GM19397 (cell line): Measurements from ENCODE around the gene TMEM114.

Source experiments
- ATAC-seq: cut with Tn5 transposase; IDR thresholded peaks from one replicate; pipeline ENCODE4 v1.9.1; 2021; ENCODE audit warnings: mild to moderate bottlenecking, moderate library complexity; ENCODE audit not compliant: unreplicated experiment

TMEM114 gene

DNA sequence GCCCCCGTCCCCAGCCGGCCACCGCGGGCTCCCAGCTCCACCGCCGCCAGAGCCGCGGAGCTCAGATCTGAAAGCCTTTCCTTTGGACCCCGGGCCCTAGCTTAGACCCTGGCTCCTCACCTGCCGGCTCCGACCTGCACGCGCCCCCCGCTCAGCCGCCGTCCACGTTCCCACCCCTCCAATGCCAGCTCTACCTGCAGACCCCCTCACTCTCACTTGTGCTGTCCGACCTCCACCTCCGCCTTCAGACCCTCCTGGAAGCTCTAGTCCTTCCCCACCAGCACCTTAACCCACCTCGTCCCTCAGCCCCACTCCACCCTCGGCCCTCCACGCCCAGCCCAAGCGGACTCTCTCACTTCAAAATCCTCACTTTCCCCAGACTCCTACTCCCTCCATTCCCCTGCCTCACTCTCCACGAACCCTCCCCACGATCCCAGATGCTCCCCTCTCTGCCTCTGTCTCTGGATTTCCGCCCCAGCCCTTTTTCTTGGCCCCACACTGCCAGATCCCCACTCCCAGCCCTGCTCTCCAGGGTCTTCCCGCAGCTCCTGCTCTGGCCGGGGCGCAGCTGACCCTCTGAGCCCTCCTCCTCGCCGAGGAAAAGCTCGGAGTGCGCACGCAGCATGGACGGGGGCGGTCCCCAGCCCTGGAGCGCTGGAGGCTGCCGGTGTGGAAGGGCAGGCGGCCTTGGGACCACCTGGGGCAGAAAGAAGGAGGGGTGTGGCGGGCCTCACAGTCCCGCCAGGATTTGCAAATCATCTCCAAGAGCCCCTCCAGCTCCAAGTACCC is at the start of gene TMEM114:
TSS of gene TMEM114 (minus strand) at position 612 of the 789 bp plus-strand sequence. CDS start 673 bp downstream, outside the sequence.
- no peak for ATAC-seq

DNA sequence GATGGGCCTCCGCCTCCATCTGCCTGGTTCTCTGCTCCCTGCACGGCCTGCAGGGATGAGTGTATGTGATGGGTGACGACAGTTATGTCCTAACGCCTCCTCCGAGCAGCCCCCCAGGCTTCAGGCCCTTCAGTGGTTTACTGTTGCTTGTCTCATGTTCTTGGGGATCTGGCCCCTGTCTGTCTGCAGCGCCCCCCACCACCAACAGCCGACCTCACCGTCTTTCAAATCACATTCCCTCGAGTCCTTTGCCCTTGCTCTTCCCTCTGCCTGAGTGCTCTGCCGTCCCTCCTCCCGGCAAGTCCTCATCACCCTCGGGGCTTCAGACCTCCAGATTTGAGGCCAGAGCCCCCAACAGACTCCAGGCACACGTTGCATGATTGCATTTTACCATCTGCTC is 49.4 kb upstream of the TMEM114 start:
- no peak for ATAC-seq

DNA sequence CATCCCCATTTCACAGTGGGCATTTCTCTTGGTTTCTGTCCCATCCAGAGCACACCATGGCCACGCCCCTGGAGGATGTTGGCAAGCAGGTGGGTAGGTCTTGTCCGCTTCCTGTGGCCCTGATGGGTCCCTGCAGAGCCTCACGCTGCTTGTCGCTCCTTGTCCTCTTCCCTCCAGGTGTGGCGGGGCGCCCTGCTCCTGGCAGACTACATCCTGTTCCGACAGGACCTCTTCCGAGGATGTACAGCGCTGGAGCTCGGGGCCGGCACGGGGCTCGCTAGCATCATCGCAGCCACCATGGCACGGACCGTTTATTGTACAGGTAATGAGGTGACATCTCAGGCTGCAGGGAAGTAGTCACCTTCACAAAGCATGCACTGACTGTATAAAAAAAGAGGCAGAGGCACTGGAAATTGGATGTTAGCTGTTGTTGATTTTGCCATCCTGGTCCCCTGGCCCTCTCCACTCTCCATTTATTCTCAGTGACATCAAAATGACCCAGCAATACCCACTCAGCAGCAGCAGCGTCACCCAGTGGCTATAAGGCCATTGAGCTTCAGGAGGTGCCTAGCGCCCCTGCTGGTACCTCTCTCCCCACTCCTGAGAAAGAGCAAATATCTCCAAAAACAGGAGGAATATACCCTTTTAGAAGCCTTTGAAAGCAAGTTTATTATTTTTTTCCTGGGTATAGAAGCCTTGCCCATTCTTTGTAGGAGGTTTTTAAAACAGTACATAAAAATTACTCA is 44.9 kb upstream of the TMEM114 start:
- ATAC-seq = no peak

DNA sequence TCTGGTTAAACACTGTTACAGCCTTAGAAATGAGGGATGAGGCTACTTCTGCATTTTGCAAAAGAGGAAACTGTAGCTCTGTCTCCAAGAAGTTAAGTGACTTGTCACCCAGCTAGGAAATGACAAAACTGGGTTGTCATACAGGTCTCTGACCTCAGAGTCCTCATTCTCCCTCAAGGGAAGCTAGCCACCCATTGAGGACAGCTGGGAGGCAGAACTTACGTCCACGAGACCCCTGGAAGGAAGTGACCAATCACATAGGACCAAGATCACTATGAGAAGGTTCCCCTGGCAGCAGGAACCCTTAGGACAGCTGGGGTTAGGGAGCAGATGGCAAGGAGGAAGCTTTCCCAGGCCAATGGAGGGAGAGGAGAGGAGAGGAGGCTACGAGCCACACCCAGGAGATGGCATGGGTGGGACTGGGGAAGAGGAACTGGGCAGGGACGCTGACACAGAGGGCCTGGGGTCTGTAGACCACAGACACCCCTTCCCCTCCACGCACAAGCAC is 42.4 kb upstream of the TMEM114 start:
- no peak for ATAC-seq

DNA sequence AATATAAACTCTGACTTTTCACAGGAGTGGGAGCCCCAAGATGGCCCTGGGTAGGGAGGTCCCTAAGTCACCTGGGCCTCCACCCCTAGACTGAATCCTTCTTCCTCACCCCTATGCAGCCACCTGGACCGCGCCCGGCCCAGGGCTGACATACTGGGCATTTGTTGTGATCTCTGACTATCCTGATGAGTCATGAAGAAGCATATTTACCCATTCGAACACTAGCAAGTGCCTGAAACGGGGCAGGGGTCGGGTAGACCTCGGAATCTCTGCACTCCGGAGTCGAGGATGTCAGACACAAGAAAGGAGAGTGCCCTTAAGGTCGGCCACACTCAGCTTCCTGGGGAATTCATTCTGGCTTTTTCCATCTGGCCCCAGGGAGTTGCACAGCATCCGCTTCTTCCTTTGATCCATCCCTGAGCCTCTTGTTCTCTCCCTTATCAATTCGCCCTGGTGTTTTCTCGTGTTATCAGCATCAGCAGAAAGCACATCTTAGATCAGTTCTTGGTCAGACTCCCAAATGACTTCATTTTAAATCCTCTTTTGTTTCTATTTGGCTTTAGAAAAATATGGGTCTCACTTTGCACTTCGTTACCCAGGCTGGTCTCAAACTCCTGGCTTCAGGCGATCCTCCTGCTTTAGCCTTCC is 41.6 kb upstream of the TMEM114 start:
- ATAC-seq = no peak

DNA sequence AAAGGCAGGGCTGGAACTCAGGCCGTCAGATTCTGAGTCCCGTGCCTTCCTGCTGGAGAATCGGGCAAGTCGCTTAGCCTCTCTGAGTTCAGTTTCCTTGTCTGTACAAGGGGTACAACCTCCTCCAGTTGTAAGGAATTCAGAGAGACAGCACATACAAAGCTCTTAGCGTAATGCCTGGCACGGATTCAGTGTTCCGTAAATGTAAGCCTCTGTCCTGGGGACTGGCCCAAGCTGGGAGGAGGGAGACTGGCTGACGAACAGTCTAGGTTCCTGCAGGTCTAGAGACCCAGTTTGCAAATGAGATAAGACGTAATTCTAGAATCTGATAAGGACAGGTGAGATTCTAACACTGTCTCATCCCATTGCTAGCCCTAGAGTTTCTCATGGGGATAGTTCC is 41.1 kb upstream of the TMEM114 start:
- ATAC-seq = no peak

DNA sequence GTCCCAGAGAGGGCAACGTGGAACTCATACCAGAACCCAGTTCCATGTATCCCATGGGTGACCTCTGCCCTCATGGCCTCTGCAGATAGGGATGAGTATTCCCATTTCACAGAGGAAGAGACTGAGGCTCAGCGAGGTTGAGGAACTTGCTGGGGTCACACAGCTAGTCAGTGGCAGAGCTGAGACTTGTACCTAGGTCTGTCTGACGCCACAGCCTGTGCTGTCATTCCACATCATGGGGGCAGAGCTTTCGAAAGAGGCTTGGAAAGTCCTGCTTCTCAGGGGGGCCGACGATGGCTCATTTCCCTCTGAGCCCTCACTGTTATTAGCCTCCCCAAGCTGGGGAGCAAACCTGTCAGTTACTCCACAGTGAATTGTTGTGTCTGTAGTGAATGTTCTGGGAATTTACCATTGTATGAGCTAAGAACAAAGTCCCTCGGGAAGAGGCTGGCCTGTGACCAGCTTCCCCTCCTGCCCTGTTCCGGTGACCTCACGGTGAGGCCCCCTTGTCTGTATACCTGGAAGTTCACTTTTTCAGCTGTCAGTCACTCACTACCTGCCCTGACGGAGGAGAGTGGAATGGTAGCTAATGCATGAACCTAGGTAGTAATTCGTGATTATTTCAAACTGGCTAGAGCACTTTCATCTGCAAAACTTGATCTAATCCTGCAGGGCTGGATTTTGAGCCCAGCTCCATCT is 40.1 kb upstream of the TMEM114 start:
- ATAC-seq = no peak

DNA sequence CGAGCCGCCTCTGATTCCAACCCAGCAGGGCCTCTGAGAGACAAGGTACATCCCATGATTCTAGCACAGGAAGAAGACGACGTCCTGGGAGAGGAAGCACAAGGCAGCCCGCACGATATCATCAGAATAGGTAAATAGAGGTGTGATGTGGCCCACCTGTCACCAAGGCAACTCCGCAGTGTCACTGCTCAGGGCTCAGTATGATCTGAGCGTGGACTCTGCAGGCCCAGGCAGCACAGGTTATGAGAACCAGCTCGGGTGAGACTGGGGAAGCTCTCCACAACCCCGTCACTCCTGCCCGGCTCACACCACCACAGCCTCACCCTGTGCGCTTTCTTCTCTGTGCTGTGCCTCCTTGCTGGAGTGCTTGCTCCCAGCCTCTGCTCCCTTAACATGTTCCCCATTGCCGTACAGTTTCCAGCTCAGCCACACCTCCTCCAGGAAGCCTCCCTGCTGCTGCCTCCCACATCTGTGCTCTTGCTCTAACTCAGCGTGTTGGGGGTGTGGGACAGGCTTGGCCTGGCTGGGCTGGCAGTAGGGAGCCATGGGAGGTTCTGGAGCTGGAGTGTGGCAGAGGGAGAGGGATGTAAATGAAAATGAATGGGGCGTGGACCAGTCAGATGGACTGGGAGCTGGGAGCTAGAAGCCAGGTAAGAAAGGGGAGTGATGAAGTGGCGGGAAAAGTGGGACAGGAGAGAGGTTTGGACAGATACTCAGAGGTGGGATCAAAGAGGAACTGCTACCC is 38.8 kb upstream of the TMEM114 start:
- no peak for ATAC-seq

DNA sequence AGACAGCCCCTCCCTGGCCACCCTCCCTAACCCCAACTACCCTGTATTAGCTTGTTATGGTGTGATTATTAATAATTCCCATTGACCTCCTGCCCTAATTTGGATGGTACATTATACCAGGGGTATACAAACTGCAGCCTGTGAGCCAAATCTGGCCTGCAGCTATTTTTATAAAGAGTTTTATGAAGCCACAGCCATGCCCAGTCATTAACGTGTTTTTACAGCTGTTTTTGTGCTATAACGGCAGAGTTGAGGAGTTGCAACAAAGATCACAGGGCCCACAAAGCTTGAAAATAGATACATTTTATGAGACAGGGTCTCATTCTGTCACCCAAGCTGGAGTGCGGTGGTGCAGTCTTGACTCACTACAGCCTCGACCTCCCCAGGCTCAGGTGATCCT is 37.1 kb upstream of the TMEM114 start:
- no peak for ATAC-seq

DNA sequence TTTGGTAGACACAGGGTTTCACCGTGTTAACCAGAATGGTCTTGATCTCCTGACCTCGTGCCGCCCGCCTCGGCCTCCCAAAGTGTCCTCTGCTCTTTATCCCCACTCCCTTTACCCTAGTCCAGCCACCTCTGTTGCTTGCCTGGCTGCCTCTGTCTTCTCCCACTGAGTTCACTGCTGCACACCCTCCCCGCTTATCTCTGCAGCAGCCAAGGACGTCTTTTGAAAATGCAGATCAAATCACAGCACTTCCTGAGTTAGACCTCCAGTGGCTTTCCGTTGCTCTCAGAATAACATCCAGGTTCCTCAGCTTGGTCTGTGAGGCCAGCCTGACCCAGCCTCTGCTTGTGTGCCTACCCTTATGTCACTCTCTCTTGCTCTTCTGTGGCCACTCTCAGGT is 36.6 kb upstream of the TMEM114 start:
- ATAC-seq = no peak

DNA sequence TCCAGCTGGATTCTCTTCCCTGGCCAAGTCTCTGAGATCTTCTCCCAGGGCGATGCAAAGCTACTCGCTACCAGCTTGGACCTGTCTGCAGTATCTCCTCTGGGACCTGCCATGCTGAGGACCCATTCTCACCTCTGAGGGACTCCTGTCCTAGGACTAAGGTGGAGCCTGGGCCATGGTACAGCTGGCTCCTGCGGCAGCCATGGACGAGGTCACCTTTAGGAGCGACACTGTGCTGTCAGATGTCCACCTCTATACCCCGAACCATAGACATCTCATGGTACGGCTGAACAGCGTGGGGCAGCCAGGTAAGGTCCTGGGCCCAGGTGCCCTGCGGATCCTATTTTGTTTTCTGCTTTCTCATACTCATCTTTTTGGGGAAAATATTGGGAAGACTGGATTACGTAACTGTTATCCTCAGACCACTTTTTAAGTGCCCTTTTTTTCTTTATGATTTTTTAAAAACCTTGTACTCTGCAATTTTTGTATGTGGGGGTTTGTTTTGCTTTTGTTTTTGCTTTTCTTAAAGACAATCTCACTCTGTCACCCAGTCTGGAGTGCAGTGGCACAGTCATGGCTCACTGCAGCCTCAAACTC is 35.3 kb upstream of the TMEM114 start:
- ATAC-seq = no peak

DNA sequence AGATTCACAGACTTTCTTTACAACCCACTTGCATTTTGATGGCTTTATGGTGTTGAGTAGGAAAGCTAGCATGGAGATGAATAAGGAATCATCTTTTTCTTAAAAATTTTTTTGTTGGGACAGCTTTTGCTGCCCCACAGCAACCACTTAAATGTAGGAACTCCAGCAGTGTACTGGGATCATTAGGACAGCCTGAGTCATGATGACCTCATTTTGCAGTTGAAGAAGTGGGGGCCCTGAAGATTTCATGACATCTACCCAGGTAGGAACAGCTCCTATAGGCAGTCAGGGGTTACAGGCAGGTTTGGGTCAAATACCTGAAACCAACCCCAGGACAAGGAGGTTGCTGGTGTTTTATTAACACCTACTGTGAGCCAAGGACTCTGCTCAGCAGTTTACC is 33.3 kb upstream of the TMEM114 start:
- no peak for ATAC-seq

DNA sequence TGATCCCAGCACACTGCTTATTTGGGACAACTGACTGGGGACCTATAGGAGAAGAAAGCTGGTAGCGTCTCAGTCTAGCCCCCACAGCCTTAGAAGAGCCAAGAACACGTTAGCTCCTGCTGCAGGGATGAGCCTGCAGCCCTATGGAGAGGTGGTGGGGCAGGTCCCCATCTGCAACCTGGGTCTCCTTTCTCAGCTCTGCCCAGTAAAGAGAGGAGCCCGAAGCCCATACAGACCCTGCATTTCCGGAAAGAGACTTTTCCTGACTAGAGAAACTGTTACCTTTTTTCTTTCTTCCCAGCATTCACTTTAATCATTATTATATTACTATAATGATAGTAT is 32.0 kb upstream of the TMEM114 start:
- no peak for ATAC-seq

DNA sequence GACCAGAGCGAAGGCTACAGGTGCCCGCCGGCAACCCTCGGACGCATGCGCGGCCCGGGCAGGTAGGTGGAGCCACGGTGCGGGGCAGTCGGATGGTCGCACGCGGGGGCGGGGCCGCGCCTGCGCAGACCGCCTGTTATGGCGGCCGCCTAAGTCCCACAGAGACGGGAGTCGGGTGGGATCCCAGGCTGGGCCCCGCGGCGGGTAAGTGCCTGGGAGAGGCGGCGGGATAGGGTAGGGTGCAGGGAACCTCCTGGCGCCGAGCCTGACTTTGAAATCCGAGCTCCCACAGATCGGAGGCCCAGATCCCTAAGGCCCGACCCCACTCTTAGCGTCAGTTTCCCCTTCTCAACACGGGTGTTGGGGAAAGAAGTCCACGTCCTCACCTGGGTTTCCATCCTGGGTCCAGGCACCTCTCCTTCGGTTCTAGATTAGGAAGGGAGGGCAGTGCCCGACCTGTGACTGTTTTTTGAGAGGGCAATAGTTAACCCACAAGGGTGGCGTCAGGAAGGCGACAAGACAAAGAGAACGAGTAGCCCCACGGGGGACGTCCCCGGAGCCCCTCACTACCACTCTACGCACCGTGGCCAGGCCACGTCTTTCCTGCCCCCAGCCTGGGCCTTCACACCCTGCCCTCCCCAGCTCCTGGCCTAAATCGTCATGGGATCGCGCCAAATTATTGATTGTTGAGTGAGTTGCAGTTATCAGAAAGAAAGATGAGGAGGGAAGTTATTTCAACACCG is 31.4 kb upstream of the TMEM114 start, which contains the start of gene METTL22:
TSS of gene METTL22 (plus strand) at position 127 of the 743 bp plus-strand sequence. CDS start 3,968 bp downstream, outside the sequence.
- ATAC-seq = peak; percentile 95

DNA sequence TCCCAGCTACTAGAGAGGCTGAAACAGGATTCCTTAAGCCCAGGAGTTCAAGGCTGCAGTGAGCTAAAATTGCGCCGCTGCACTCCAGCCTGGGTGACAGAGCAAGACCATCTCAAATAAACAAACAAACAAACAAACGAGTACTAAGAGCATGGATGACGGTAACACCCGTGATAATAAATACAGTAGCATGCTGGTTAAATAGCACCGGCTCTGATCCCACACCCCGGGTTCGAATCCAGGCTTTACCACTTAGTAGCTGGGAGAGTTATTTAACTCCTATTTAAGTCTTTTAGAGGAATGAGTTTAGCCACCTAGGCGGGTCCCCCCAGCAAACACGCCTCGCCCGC is 30.9 kb upstream of the TMEM114 start:
- ATAC-seq = no peak

DNA sequence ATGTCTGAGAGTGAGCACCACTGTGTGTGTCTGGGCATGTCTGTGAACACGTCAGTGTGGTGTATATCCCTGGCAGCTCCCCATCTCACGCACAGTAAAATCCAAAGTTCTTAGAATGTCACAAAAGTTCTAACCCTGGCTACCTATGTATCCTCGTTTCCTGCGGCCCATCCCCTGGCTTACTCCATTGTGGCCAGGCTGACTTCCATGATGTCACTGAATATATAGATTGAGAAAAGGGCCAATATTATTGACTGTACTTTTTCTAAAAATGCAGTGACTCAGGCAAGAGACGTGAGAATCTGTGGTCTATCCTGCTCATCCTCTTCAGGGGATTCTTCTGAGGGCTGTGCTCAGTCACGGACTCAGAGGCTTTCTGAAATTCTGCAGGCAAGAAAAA is 30.2 kb upstream of the TMEM114 start:
- ATAC-seq = no peak

DNA sequence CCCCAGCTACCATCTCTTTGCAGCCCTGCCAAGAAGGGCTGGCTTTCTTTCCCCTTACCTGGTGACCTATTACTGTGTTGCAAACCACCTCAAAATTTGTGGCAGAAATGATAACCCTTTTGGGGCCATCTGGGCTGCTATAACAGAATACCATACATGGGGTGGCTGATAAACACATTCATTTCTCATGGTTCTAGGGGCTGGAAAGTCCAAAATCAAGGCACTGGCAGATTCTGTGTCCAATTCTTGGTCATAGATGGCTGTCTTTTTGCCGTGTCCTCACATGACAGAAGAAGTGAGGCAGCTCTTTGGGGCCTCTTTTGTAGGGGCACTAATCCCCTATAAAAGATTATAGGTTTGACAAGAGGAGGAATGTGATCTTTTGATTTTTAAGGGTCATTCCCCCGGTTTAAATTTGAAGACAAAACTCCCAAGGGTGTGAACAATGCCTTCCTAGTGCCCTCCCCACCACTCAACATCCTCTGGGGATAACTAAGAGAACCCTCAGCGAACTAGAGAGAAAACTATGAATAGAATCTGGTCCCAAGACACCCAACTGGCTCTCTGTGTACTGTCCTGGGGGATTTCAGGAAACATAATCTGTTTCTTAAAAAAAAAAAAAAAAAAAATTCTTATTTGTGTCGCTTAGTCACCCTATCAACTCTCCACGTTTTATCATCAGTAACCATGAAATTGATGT is 29.5 kb upstream of the TMEM114 start:
- ATAC-seq = no peak

DNA sequence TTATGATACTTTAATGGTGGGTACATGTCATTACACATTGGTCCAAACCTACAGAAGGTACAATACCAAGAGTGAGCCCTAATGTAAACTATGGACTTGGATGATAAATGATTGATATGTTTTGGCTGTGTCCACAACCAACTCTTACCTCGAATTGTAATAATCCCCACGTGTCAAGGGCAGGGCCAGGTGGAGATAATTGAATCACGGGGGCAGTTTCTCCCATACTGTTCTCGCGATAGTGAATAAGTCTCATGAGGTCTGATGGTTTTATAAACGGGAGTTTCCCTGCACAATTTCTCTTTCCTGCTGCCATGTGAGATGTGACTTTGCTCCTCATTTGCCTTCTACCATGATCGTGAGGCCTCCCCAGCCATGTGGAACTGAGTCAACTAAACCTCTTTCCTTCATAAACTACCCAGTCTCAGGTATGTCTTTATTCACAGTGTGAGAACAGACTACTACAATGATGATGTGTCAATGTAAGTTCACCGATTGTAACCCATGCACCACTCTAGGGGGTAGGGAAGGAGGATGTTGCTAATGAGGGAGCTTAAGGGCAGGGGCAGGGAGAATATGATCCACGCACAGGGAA is 24.2 kb upstream of the TMEM114 start:
- ATAC-seq = no peak
